ENCODE data around the gene ANTKMT.

DNA sequence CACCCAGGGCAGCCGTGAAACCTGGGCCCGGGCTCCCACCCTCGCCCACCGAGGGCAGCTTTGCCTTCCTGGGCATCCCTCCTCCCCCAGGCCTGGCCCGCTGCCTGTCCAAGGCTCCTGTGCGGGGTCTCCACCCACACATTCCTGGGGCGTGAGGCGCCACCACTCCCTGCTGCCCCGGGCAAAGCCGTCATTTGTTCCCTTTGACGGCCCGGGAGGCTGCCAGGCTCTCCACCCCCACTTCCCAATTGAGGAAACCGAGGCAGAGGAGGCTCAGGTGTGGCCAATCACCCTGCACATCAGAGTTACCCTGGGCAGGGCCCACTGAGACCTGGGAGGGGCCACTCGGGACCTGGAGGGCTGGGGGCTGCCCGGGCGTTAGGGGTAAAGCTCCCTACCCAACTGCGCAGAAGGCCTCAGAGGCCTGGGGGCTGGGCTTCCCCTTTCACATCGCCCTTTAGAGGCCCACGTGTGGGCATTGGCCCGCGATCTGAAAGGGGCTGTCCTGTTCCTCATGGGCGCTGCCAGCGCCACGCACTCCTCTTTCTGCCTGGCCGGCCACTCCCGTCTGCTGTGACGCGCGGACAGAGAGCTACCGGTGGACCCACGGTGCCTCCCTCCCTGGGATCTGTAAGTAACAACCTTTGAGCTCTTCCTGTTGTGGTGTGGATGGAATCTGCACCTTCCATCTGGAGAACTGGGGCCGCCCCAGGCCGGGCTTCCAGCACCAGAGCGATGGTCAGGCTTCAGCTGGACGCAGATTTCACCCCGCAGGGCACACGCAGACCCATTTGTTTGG is 39.8 kb downstream of the ANTKMT start, which contains the start of gene MSLN:
- TF ChIP-seq POLR2AphosphoS5 (IDR thresholded peaks at IDR 0.05; ENCODE audit: low read depth, low read length) (no peak), SIN3A (IDR thresholded peaks at IDR 0.05; ENCODE audit: borderline replicate concordance, insufficient read depth, low read length) (no peak), FOXP2 (optimal IDR thresholded peaks at IDR 0.05; ENCODE audit: borderline replicate concordance, extremely low read depth, extremely low read length, insufficient read depth) (no peak)
- TF ChIP-seq, protein P1, sequence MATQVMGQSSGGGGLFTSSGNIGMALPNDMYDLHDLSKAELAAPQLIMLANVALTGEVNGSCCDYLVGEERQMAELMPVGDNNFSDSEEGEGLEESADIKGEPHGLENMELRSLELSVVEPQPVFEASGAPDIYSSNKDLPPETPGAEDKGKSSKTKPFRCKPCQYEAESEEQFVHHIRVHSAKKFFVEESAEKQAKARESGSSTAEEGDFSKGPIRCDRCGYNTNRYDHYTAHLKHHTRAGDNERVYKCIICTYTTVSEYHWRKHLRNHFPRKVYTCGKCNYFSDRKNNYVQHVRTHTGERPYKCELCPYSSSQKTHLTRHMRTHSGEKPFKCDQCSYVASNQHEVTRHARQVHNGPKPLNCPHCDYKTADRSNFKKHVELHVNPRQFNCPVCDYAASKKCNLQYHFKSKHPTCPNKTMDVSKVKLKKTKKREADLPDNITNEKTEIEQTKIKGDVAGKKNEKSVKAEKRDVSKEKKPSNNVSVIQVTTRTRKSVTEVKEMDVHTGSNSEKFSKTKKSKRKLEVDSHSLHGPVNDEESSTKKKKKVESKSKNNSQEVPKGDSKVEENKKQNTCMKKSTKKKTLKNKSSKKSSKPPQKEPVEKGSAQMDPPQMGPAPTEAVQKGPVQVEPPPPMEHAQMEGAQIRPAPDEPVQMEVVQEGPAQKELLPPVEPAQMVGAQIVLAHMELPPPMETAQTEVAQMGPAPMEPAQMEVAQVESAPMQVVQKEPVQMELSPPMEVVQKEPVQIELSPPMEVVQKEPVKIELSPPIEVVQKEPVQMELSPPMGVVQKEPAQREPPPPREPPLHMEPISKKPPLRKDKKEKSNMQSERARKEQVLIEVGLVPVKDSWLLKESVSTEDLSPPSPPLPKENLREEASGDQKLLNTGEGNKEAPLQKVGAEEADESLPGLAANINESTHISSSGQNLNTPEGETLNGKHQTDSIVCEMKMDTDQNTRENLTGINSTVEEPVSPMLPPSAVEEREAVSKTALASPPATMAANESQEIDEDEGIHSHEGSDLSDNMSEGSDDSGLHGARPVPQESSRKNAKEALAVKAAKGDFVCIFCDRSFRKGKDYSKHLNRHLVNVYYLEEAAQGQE (IDR thresholded peaks at IDR 0.05; ENCODE audit: insufficient read depth in 1 of 2, low read depth in 2 of 2, low read length in 2 of 2): no peak
